ENCODE results near the gene TCF23. TPM values are rescaled to one million over a fixed set of nuclear protein-coding genes. Genes with fewer than 3 reads are reported as not detected.

The TCF23 gene
- under 1 TPM in 7 of 9 donors, not detected in 2; under 0.01 to 0.35 (median 0.08) TPM for total RNA-seq
- polyA plus RNA-seq, result under 1 TPM in 2 of 3 donors, not detected in 1; 0.03 to 0.24 TPM
- long read RNA-seq, donor 1, result 0 reads
- long read RNA-seq, donor 2, result 0 reads
- long read RNA-seq, donor 3, result 0 reads
- long read RNA-seq, donor 4, result 0 reads
- long read RNA-seq, donor 5, result 0 reads
- long read RNA-seq, donor 6, full-length matches to known transcripts, result 1 of 1 reads
- long read RNA-seq, donor 6, partial matches to known transcripts, result 0 of 1 reads
- long read RNA-seq, donor 6, other reads (novel, unspliced or antisense), result 0 of 1 reads
- long read RNA-seq, donor 7, result 0 reads
- long read RNA-seq, donor 8, result 0 reads
- long read RNA-seq, donor 9, result 0 reads
- long read RNA-seq, donor 10, result 0 reads

GRCh38 chr2:27148801-27149439 lies at the start of gene TCF23:
Gene TCF23 (plus strand): TSS chr2:27149004. CDS start chr2:27149134, 130 bp downstream.
- intact Hi-C loops (cut with DNase I), result no loop called here
- Histone ChIP-seq H3K27ac (no peak within 1 kb of the TSS), H3K4me3 (no peak within 1 kb of the TSS), H3K36me3 (replicated peaks in 1 of 2) (no peaks in the 10 kb centered on the region), H3K4me1 (replicated peaks in 1 of 2) (no peaks in the 10 kb centered on the region), H3K9me3 (replicated peaks in 1 of 3) (no peaks in the 10 kb centered on the region), H3K27me3 (no peaks in the 10 kb centered on the region)
- WGBS, 4 donors, result 73 to 80% (median 74%) methylated on average over 5 to 12 of the region's 12 CpGs
- no peak for TF ChIP-seq POLR2A (IDR thresholded peaks at IDR 0.05)
- no peak for TF ChIP-seq CTCF (IDR thresholded peaks at IDR 0.05)
- no peak for DNase-seq

GRCh38 chr2:27099334-27099955 lies 49.4 kb upstream of the TCF23 start:
- 91 to 94% (median 93%) methylated on average over 7 to 19 of the region's 19 CpGs for WGBS, 4 donors
- H3K27ac ChIP-seq, result no peak overlapping the region

GRCh38 chr2:27100036-27100435 lies 48.8 kb upstream of the TCF23 start:
- WGBS, 4 donors, result 87 to 100% (median 91%) methylated on average over 2 to 10 of the region's 10 CpGs
- TF ChIP-seq POLR2A (IDR thresholded peaks at IDR 0.05) (no peak), CTCF (IDR thresholded peaks at IDR 0.05) (no peak)
- H3K4me1 ChIP-seq (replicated peaks in 1 of 2), result peaks cover 13 to 16% of the 10 kb centered on the region in 2 donors
- no peak overlapping the region for H3K4me3 ChIP-seq
- H3K36me3 ChIP-seq (replicated peaks in 1 of 2), result no peaks in the 10 kb centered on the region
- intact Hi-C loops (cut with DNase I), result loop anchor here in 1 of 2 donors (5.0 kb wide), 1 partner anchor 92 kb away; no protein-coding TSS in a partner anchor
- H3K27ac ChIP-seq, result no peak overlapping the region
- DNase-seq, result no peak
- H3K9me3 ChIP-seq (replicated peaks in 1 of 3), result no peaks in the 10 kb centered on the region
- H3K27me3 ChIP-seq, result no peaks in the 10 kb centered on the region

More at GRCh38 chr2:27099334-27099955, 49.4 kb upstream of the TCF23 start:
- DNase-seq, result peak in 1 of 7 donors; percentile 19
- no peaks in the 10 kb centered on the region for H3K9me3 ChIP-seq (replicated peaks in 1 of 3)
- H3K4me3 ChIP-seq, result no peak overlapping the region
- H3K36me3 ChIP-seq (replicated peaks in 1 of 2), result no peaks in the 10 kb centered on the region
- no peak for TF ChIP-seq POLR2A (IDR thresholded peaks at IDR 0.05)
- no peak for TF ChIP-seq CTCF (IDR thresholded peaks at IDR 0.05)
- H3K4me1 ChIP-seq (replicated peaks in 1 of 2), result peaks cover 13 to 16% of the 10 kb centered on the region in 2 donors
- no peaks in the 10 kb centered on the region for H3K27me3 ChIP-seq
- intact Hi-C loops (cut with DNase I), result loop anchor here (2.0 to 10.0 kb wide), 3 partner anchors 91 to 203 kb away; partner anchors contain the start of gene DNAJC5G (in 2 of the 2)

- Histone ChIP-seq H3K4me1 (replicated peaks in 1 of 2) (no peaks in the 10 kb centered on the region), H3K9me3 (replicated peaks in 1 of 3) (no peaks in the 10 kb centered on the region), H3K36me3 (replicated peaks in 1 of 2) (no peaks in the 10 kb centered on the region), H3K4me3 (no peak overlapping the region), H3K27ac (no peak overlapping the region), H3K27me3 (peaks cover 4% of the 10 kb centered on the region)
- WGBS, 4 donors, result 82 to 89% (median 86%) methylated on average over 2 to 5 of the region's 5 CpGs
- TF ChIP-seq CTCF (IDR thresholded peaks at IDR 0.05) (no peak), POLR2A (IDR thresholded peaks at IDR 0.05) (no peak)
- no peak for DNase-seq
- intact Hi-C loops (cut with DNase I), result loop anchor here in 1 of 2 donors (5.0 kb wide), 1 partner anchor 90 kb away; no protein-coding TSS in a partner anchor
These were observed 46.5 kb upstream of the TCF23 start for GRCh38 chr2:27102329-27102728.

Measured in adrenal gland (tissue), 19 donors.